Measurements from ENCODE around the gene MAP3K2. TPM values are rescaled to one million over a fixed set of nuclear protein-coding genes. Genes with fewer than 3 reads are reported as not detected.

The MAP3K2 gene
- total RNA-seq, 1 donor: 41.6 TPM

- TF ChIP-seq CTCF (IDR thresholded peaks at IDR 0.05; ENCODE audit: insufficient read depth, low read length): no peak
- no peak for DNase-seq (ENCODE audit: low read depth)
- no peak overlapping the region for H3K4me3 ChIP-seq (ENCODE audit: low read depth, low read length)
Observed at GRCh38 chr2:127420039-127420864, 32.5 kb upstream of the MAP3K2 start.

- H3K4me3 ChIP-seq (ENCODE audit: low read depth, low read length): no peak overlapping the region
- no peak for DNase-seq (ENCODE audit: low read depth)
- TF ChIP-seq CTCF (IDR thresholded peaks at IDR 0.05; ENCODE audit: insufficient read depth, low read length): no peak
Observed at GRCh38 chr2:127419448-127420038, 31.8 kb upstream of the MAP3K2 start.

GRCh38 chr2:127419112-127419430 is 31.3 kb upstream of the MAP3K2 start:
- no peak for TF ChIP-seq CTCF (IDR thresholded peaks at IDR 0.05; ENCODE audit: insufficient read depth, low read length)

GRCh38 chr2:127418300-127419111 is 30.7 kb upstream of the MAP3K2 start, which contains the start of gene PROC:
TSS of gene PROC (plus strand) at chr2:127418427. CDS start at chr2:127419943, 1,516 bp downstream.
- no peak for DNase-seq (ENCODE audit: low read depth)
- TF ChIP-seq CTCF (IDR thresholded peaks at IDR 0.05; ENCODE audit: insufficient read depth, low read length): no peak
- no peak within 1 kb of the TSS for H3K4me3 ChIP-seq (ENCODE audit: low read depth, low read length)

More at GRCh38 chr2:127419112-127419430, 31.3 kb upstream of the MAP3K2 start:
- no peak for DNase-seq (ENCODE audit: low read depth)
- no peak overlapping the region for H3K4me3 ChIP-seq (ENCODE audit: low read depth, low read length)

GRCh38 chr2:127417406-127417805 is 29.6 kb upstream of the MAP3K2 start:
- DNase-seq (ENCODE audit: low read depth): no peak
- H3K4me3 ChIP-seq (ENCODE audit: low read depth, low read length): no peak overlapping the region
- TF ChIP-seq CTCF (IDR thresholded peaks at IDR 0.05; ENCODE audit: insufficient read depth, low read length): no peak

- H3K4me3 ChIP-seq (ENCODE audit: low read depth, low read length): no peak overlapping the region
- TF ChIP-seq CTCF (IDR thresholded peaks at IDR 0.05; ENCODE audit: insufficient read depth, low read length): no peak
- no peak for DNase-seq (ENCODE audit: low read depth)
Observed at GRCh38 chr2:127416506-127417001, 28.8 kb upstream of the MAP3K2 start.

Measured in fibroblast of the aortic adventitia (primary cell).